Naive thymus-derived CD8-positive, alpha-beta T cell (primary cell): Measurements from ENCODE around the gene ATP5PD. TPM values are rescaled to one million over a fixed set of nuclear protein-coding genes. Genes with fewer than 3 reads are reported as not detected.
"Not testable (repeated sequence)": the region's sequence is repeated elsewhere in the genome, so short reads cannot be mapped to it uniquely, and the experiment has no call there.

ENCODE experiments used
- ATAC-seq, 2 donors: fragments of 150-1000 bp; cut with Tn5 transposase in 1 of 2; sonication (Bioruptor Pico), chemical (Tn5 transposase) in 1 of 2; 1 replicate in 1 of 2; 2 replicates in 1 of 2; pipeline ENCODE4 v1.10.0; 2021; ENCODE audit warnings: mild to moderate bottlenecking in 2 of 2, moderate library complexity in 2 of 2
- POLR2A ChIA-PET: fragments of 350-600 bp; sonication (Branson Sonifier 250); formaldehyde crosslinking; loops from one replicate; lab custom pipeline; 2021; ENCODE audit warnings: antibody characterized with exemption; lab: Charles Lee
- DNase-seq, 10 donors: peaks; one replicate each; pipeline versions ENCODE4 v3.0.0 to v3.0.0-alpha.2; 2020 to 2022
- H3K27ac Mint-ChIP-seq, 10 donors: one replicate each; pipeline ENCODE4 v1.8.0; 2020 to 2022; ENCODE audit warnings: mild to moderate bottlenecking in 10 of 10, mixed read lengths in 10 of 10, moderate library complexity in 4 of 10, inconsistent platforms in 1 of 10
- H3K27me3 Mint-ChIP-seq, 5 donors: one replicate each; pipeline ENCODE4 v1.8.0; 2021 to 2022; ENCODE audit warnings: mixed read lengths in 5 of 5
- H3K36me3 Mint-ChIP-seq, 3 donors: one replicate each; pipeline ENCODE4 v1.8.0; 2020 to 2022; ENCODE audit warnings: mixed read lengths in 3 of 3, mild to moderate bottlenecking in 2 of 3, inconsistent platforms in 1 of 3
- H3K4me1 Mint-ChIP-seq, 4 donors: one replicate each; pipeline ENCODE4 v1.8.0; 2021 to 2022; ENCODE audit warnings: mixed read lengths in 4 of 4
- H3K4me3 Mint-ChIP-seq, 10 donors: one replicate each; pipeline ENCODE4 v1.8.0; 2020 to 2022; ENCODE audit warnings: mild to moderate bottlenecking in 10 of 10, mixed read lengths in 10 of 10, moderate library complexity in 6 of 10, inconsistent platforms in 1 of 10
- H3K9me3 Mint-ChIP-seq, 9 donors: one replicate each; pipeline ENCODE4 v1.8.0; 2020 to 2022; ENCODE audit warnings: mixed read lengths in 9 of 9, mild to moderate bottlenecking in 3 of 9, inconsistent platforms in 1 of 9, moderate library complexity in 1 of 9
- polyA plus RNA-seq, 3 donors: library from polyadenylated mRNA; unstranded; fragments of 300-500 nt; fragmentation: Illumina TruSeq; gene quantifications; one replicate each; pipeline ENCODE4 v1.2.3, GENCODE V29; 2021
- total RNA-seq, 8 experiments: library from RNA in 2 of 8; stranded (reverse) in 2 of 8; gene quantifications; one replicate each; pipeline ENCODE4 v1.2.3 and lab custom pipeline; 2021 to 2026

ATP5PD gene
- total and polyA plus RNA-seq, 5 experiments from 2014 or later: 149 to 455 (median 406) TPM

DNA sequence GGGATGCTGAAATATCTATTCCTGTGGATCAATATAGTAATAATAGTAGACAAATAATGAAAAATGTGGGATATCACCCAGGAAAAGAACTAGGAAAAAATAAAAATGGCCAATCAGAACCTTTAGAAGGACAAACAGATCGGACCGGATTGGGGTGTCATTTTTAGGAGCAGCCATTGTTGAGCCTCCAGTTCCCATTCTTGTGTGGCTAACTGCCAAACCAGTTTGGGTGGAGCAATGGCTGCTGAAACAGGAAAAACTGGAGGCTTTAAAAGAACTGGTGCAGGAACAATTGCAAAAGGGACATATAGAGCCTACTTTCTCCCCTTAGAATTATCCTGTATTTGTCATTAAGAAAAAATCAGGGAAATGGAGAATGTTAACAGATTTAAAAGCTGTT is 20.1 kb downstream of the ATP5PD start:
- peaks cover 11 to 48% (median 19%) of the 10 kb centered on the region in 4 donors for H3K4me1 Mint-ChIP-seq
- H3K27ac Mint-ChIP-seq: peak overlapping the region in 1 of 10 donors; percentile 8
- peaks cover 0 to 28% (median 6%) of the 10 kb centered on the region in 9 donors for H3K9me3 Mint-ChIP-seq
- not testable (repeated sequence) for H3K27me3 Mint-ChIP-seq, ATAC-seq, H3K4me3 Mint-ChIP-seq, DNase-seq
- H3K36me3 Mint-ChIP-seq: peaks cover 0 to 17% (median 2%) of the 10 kb centered on the region in 3 donors
- POLR2A ChIA-PET: interaction anchor here (1.2 kb wide), 1 partner anchor 20 kb away, joined by 3 read pairs; the partner anchor contains the start of genes ATP5PD and KCTD2

DNA sequence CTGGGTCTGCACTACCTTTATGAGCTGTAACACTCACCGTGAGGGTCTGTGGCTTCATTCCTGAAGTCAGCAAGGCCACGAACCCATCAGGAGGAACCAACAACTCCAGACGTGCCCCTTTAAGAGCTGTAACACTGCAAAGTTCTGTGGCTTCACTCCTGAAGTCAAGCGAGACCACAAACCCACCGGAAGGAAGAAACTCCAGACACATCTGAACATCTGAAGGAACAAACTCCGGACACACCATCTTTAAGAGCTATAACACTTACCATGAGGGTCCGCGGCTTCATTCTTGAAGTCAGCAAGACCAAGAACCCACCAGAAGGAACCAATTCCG is 21.4 kb downstream of the ATP5PD start:
- H3K4me3 Mint-ChIP-seq: peak overlapping the region in 9 of 10 donors; percentile 8 to 68 (median 59)
- H3K9me3 Mint-ChIP-seq: peaks cover 0 to 25% (median 4%) of the 10 kb centered on the region in 9 donors
- H3K27me3 Mint-ChIP-seq, DNase-seq: not testable (repeated sequence)
- POLR2A ChIA-PET: interaction anchor here (0.6 to 2.6 kb wide), 6 partner anchors 9 to 38 kb away, joined by 3 to 14 read pairs (median 6); partner anchors contain the start of genes ATP5PD, CDR2L and MRPL58
- H3K36me3 Mint-ChIP-seq: peaks cover 0 to 29% (median 11%) of the 10 kb centered on the region in 3 donors
- peaks cover 9 to 41% (median 18%) of the 10 kb centered on the region in 4 donors for H3K4me1 Mint-ChIP-seq
- peak; percentile 41 to 51 for ATAC-seq
- H3K27ac Mint-ChIP-seq: peak overlapping the region in 9 of 10 donors; percentile 38 to 85 (median 71)

DNA sequence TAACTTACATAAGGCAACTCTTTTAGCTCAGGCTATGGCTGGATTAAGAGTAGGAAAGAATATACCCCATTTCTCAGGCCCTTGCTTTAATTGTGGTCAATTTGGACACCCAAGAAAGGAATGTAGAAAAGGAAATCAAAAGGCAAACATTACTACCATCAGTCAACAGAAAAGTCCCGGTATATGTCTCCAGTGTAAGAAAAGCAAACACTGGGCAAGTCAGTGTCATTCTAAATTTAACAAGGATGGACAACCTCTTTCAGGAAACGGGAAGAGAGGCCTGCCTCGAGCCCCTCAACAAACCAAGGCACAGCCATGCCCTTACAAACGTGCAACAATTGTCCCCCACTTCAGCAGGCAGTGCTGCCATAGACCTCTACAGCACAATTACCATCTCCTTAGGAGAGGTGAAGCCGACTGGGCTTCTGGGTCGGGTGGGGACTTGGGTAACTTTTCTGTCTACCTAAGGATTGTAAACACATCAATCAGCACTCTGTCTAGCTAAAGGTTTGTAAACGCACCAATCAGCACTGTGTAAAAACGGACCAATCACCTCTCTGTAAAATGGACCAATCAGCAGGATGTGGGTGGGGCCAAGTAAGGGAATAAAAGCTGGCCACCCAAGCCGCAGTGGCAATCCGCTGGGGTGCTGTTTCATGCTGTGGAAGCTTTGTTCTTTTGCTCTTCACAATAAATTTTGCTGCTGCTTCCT is 21.9 kb downstream of the ATP5PD start:
- DNase-seq (peak in 6 of 10 donors; percentile 34 to 62 (median 46)), ATAC-seq (peak; percentile 46 to 70)
- no peaks in the 10 kb centered on the region for H3K27me3 Mint-ChIP-seq
- H3K4me3 Mint-ChIP-seq: peak overlapping the region in 9 of 10 donors; percentile 8 to 68 (median 59)
- peaks cover 7 to 39% (median 16%) of the 10 kb centered on the region in 4 donors for H3K4me1 Mint-ChIP-seq
- POLR2A ChIA-PET: interaction anchor here (0.6 to 2.6 kb wide), 6 partner anchors 10 to 37 kb away, joined by 3 to 14 read pairs (median 6); partner anchors contain the start of genes ATP5PD, CDR2L and MRPL58
- H3K9me3 Mint-ChIP-seq: peaks cover 0 to 20% (median 1%) of the 10 kb centered on the region in 9 donors
- peaks cover 0 to 33% (median 13%) of the 10 kb centered on the region in 3 donors for H3K36me3 Mint-ChIP-seq
- peak overlapping the region in 9 of 10 donors; percentile 46 to 85 (median 71) for H3K27ac Mint-ChIP-seq

DNA sequence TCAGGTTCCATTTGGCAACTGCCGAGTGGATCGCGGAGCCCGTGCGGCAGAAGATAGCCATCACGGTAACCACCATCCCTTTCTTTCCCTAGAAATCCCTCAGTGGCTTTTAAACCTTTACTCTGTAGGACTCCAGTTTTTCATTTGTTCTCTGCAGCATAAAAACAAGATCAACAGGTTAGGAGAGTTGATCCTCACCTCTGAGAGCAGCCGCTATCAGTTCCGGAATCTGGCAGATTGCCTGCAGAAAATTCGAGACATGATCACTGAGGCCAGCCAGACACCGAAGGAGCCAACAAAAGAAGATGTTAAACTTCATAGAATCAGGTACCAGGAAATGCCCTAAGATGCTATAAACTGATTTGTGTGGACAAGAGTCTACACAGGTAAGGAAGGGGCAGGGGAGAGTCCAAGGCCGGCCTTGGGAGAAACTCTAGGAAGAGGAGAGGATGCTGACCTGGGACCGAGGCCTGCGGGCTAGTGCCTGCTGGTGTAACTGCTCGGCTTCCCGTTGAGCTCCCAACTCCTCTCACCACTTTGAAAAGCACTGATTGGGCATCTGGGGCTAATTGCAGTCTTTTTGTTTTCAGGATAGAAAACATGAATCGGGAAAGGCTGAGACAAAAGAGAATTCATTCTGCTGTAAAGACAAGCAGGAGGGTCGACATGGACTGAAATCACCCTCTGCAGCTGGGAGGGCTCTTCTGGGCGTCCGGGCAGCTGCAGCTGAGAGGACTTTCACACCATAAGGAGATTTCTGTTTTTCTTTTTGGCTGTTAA is 26.2 kb downstream of the ATP5PD start:
- Mint-ChIP-seq H3K4me3 (no peak overlapping the region), H3K27me3 (no peaks in the 10 kb centered on the region), H3K36me3 (peaks cover 0 to 65% (median 21%) of the 10 kb centered on the region in 3 donors), H3K4me1 (peaks cover 9 to 37% (median 16%) of the 10 kb centered on the region in 4 donors), H3K27ac (peak overlapping the region in 1 of 10 donors; percentile 8), H3K9me3 (peaks cover 0 to 3% (median 0%) of the 10 kb centered on the region in 9 donors)
- DNase-seq (no peak), ATAC-seq (no peak)
- POLR2A ChIA-PET: no interaction called here

DNA sequence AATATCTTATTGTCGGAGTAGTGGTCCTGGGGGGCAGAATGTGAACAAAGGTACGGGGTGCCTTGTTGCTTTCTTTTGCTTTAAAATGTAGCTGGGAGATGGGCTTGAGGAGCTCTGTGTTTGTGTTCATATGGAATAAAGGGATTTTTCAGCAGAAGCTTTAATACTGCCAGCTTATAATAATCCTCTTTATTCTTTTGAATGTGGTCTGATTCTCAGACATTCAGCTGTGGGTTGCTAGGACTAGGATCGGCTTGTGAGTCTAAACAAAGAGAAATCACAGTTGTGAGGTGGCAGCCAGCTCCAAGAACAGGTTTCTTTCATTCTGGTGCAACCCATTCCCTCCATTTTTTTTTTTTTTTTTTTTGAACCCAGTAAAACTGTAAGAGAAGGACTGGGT is 27.1 kb downstream of the ATP5PD start:
- H3K36me3 Mint-ChIP-seq: peaks cover 0 to 67% (median 21%) of the 10 kb centered on the region in 3 donors

DNA sequence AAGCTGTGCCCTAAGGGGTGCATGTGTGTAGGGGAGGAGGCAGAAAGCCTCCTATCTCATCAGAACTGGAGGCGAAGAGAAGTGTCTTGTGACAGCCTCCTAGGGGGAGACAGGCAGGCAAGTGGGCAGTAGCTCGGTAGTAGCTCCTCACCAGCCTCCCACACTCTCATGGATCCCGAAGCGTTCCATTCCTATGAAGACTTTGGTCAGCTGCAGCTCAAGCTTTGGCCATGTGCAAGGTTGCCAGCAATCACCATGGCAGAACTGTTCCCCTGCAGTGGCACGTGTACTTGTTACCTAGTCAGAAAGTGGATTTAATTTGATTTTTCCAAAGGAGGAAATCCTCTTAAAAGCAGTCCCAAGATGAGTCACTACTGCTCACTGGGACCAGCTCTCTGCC is 27.6 kb downstream of the ATP5PD start:
- no peak for DNase-seq
- H3K27ac Mint-ChIP-seq: peak overlapping the region in 1 of 10 donors; percentile 40
- POLR2A ChIA-PET: interaction anchor here (0.6 to 1.2 kb wide), 2 partner anchors 8 to 90 kb away, joined by 3 to 5 read pairs; partner anchors contain the start of gene ARMC7
- H3K4me3 Mint-ChIP-seq: no peak overlapping the region
- ATAC-seq: no peak
- H3K4me1 Mint-ChIP-seq: peaks cover 14 to 35% (median 14%) of the 10 kb centered on the region in 4 donors
- H3K9me3 Mint-ChIP-seq: no peaks in the 10 kb centered on the region
- no peaks in the 10 kb centered on the region for H3K27me3 Mint-ChIP-seq
- H3K36me3 Mint-ChIP-seq: peaks cover 0 to 68% (median 21%) of the 10 kb centered on the region in 3 donors

More for the DNA sequence above, 27.1 kb downstream of the ATP5PD start:
- Mint-ChIP-seq H3K27ac (peak overlapping the region in 1 of 10 donors; percentile 48), H3K9me3 (no peaks in the 10 kb centered on the region), H3K4me3 (no peak overlapping the region), H3K4me1 (peaks cover 11 to 37% (median 13%) of the 10 kb centered on the region in 4 donors), H3K27me3 (no peaks in the 10 kb centered on the region)
- POLR2A ChIA-PET: interaction anchor here (1.2 kb wide), 1 partner anchor 9 kb away, joined by 5 read pairs; no protein-coding TSS in a partner anchor
- no peak for DNase-seq
- no peak for ATAC-seq

DNA sequence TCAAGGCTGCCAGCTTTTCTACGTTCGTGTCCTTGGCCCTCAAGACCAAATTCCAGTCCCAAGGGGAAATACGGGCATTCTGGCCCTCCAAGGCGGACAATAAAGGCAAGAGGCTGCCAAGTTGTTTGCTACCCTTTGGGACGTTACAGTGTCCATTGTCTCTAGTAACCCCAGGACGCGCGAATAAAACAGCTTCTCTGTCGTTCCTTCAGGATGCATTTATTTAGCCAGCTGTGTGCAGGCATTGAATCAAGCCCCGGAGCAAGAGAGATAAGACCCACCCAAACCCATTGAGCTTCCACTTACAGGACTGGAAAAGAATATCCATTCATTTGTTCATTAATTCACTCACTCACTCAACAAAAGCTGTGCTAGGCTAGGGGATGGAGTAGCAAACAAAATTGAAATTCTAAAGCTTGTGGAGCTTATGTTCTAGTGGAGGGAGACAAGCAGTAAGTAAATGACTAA is 33.6 kb downstream of the ATP5PD start:
- no peaks in the 10 kb centered on the region for H3K27me3 Mint-ChIP-seq
- POLR2A ChIA-PET: interaction anchor here (0.7 to 4.0 kb wide), 26 partner anchors 10 to 269 kb away, joined by 3 to 76 read pairs (median 6); partner anchors contain the start of genes ARMC7, ATP5PD, CDR2L and HID1
- peaks cover 0 to 25% (median 4%) of the 10 kb centered on the region in 3 donors for H3K36me3 Mint-ChIP-seq
- H3K4me3 Mint-ChIP-seq: peak overlapping the region; percentile 89 to 97 (median 94)
- no peaks in the 10 kb centered on the region for H3K9me3 Mint-ChIP-seq
- H3K4me1 Mint-ChIP-seq: peaks cover 21 to 37% (median 32%) of the 10 kb centered on the region in 4 donors
- ATAC-seq (no peak), DNase-seq (no peak)
- peak overlapping the region; percentile 87 to 97 (median 94) for H3K27ac Mint-ChIP-seq

DNA sequence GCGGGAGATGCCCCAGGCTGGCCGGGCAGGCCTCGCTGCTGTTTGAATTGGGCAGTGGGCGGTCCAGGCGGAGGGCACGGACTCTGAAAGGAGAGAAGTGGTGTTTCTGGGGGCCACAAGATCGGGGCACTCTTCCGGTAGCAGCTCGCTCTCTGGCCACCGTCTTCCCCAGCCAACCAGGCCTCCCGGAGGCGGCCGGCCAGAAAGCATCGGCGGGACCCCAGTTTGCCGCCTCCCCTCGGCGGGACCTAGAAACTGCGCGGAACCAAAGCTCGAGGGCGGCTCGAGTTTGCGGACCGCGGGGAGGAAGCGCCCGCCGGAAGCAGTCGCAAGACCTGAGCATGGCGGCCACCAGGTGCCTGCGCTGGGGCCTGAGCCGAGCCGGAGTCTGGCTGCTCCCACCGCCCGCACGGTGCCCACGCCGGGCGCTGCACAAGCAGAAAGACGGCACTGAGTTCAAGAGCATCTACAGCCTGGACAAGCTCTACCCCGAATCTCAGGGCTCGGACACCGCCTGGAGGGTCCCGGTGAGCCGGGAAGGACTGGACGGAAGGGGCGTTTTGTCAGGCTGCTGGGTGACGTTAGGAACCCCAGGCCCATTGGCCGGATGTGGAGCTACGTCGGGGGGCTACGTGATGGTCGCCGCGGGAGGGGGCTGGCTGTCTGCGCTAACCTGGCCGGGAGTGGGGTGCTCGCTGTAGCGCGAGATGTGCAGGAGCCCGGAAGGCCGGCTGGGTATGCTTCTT is 34.2 kb downstream of the ATP5PD start, which contains the start of gene MRPL58:
Gene MRPL58 (plus strand): TSS at position 325 of the 746 bp plus-strand sequence. CDS start 17 bp downstream, at position 342.
- peak; percentile 92 to 94 for ATAC-seq
- Mint-ChIP-seq H3K4me1 (peaks cover 21 to 36% (median 32%) of the 10 kb centered on the region in 4 donors), H3K27me3 (no peaks in the 10 kb centered on the region), H3K36me3 (peaks cover 0 to 21% (median 4%) of the 10 kb centered on the region in 3 donors), H3K4me3 (peak within 1 kb of the TSS; percentile 89 to 97 (median 94)), H3K9me3 (no peaks in the 10 kb centered on the region), H3K27ac (peak within 1 kb of the TSS; percentile 87 to 97 (median 94))
- POLR2A ChIA-PET: interaction anchor here (0.5 to 4.0 kb wide), 29 partner anchors 10 to 597 kb away, joined by 3 to 76 read pairs (median 6); partner anchors contain the start of genes ARMC7, ATP5PD, CDR2L and GGA3
- peak; percentile 62 to 88 (median 78) for DNase-seq

DNA sequence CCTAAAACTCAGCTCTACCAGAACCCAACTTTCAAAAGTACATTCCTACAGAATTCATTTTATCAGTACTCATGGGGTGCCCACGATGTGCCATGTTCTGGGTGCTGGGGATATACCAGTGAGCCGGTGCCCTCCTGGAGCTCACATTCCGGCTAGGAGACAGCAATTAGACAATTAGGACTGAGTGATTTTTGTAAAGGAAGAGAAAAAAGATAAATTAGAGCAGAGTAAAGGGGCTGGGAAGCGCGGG is 34.7 kb downstream of the ATP5PD start:
- H3K36me3 Mint-ChIP-seq: peaks cover 0 to 18% (median 4%) of the 10 kb centered on the region in 3 donors
- H3K4me1 Mint-ChIP-seq: peaks cover 21 to 36% (median 32%) of the 10 kb centered on the region in 4 donors
- no peaks in the 10 kb centered on the region for H3K27me3 Mint-ChIP-seq
- ATAC-seq (no peak), DNase-seq (no peak)
- POLR2A ChIA-PET: interaction anchor here (0.5 to 4.0 kb wide), 20 partner anchors 13 to 597 kb away, joined by 3 to 76 read pairs (median 12); partner anchors contain the start of genes ARMC7, ATP5PD, CDR2L and GGA3
- H3K27ac Mint-ChIP-seq: peak overlapping the region; percentile 58 to 97 (median 94)
- H3K4me3 Mint-ChIP-seq: peak overlapping the region; percentile 89 to 97 (median 94)
- no peaks in the 10 kb centered on the region for H3K9me3 Mint-ChIP-seq

DNA sequence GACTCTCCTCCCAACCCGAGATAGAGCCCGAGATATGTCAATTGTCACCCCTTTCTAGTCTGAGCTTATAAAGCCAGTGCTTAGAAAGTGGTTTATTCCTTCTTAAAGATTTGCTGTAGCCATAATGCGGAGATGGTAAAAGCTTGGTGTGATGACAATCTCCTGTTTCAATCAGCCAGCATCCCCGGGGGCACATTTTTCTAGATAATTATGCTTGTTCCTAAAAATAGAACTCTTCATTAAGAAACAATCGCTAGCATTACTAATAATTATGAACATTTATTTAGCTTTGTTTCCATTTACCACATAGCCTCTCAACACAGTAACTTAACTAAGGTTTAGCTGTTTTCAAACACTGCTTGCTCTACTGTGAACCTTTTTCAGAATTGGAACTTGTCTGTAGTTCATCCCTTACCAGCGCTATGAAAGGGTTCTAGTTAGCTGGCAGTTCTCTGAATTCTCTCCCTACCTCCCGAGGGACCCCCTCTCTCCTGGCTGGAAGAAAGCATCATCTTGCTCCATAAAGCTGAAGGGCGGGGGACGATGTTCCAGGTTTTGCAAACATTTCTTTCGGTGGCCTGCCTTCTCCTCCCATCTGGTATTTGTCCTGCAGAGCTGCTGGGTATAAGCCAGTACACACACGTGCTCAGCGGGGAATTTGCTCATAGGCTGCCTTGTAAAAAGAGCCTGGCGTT is 35.2 kb downstream of the ATP5PD start:
- Mint-ChIP-seq H3K9me3 (no peaks in the 10 kb centered on the region), H3K27me3 (no peaks in the 10 kb centered on the region), H3K4me3 (peak overlapping the region; percentile 89 to 97 (median 94)), H3K27ac (peak overlapping the region in 9 of 10 donors; percentile 8 to 97 (median 94)), H3K4me1 (peaks cover 21 to 33% (median 30%) of the 10 kb centered on the region in 4 donors), H3K36me3 (peaks cover 0 to 13% (median 0%) of the 10 kb centered on the region in 3 donors)
- DNase-seq: no peak
- no peak for ATAC-seq
- POLR2A ChIA-PET: interaction anchor here (0.5 to 4.0 kb wide), 20 partner anchors 8 to 1742 kb away, joined by 3 to 76 read pairs (median 7); partner anchors contain the start of genes ARMC7, ATP5PD, CDR2L and GGA3
